Islet of Langerhans (tissue), 1 donor: Measurements from ENCODE around the gene TESK2.
A peak's percentile ranks its signal among the peaks of the same experiment; 100 is the strongest.
"Not testable (repeated sequence)": the region's sequence is repeated elsewhere in the genome, so short reads cannot be mapped to it uniquely, and the experiment has no call there.

Experiments used
- FAIRE-seq: peaks from one replicate; lab custom pipeline; 2011; peaks lifted over from hg19 to GRCh38; lab: Jason Lieb, UNC

Gene TESK2

GRCh38 chr1:45490626-45491486, at the start of gene TESK2:
TSS of gene TESK2 (minus strand) at chr1:45491163. CDS start at chr1:45457785, 33,378 bp downstream.
- peak; percentile 98 for FAIRE-seq

- no peak for FAIRE-seq
Measured at GRCh38 chr1:45536886-45537285, 45.9 kb upstream of the TESK2 start.

- no peak for FAIRE-seq
Measured at GRCh38 chr1:45535988-45536766, 45.2 kb upstream of the TESK2 start.

GRCh38 chr1:45531873-45532272, 40.9 kb upstream of the TESK2 start:
- no peak for FAIRE-seq

- FAIRE-seq, result no peak
Measured at GRCh38 chr1:45530632-45531135, 39.7 kb upstream of the TESK2 start.

- no peak for FAIRE-seq
Measured at GRCh38 chr1:45526135-45526644, 35.2 kb upstream of the TESK2 start.

- FAIRE-seq, result not testable (repeated sequence)
Measured at GRCh38 chr1:45523975-45524374, 33.0 kb upstream of the TESK2 start.

- FAIRE-seq, result not testable (repeated sequence)
Measured at GRCh38 chr1:45523516-45523915, 32.6 kb upstream of the TESK2 start.

- peak; percentile 5 for FAIRE-seq
Measured at GRCh38 chr1:45522324-45523104, 31.6 kb upstream of the TESK2 start.

- no peak for FAIRE-seq
Measured at GRCh38 chr1:45521413-45522323, 30.7 kb upstream of the TESK2 start, which contains the start of gene PRDX1. TSS of gene PRDX1 (minus strand) at chr1:45521884. CDS start at chr1:45519043, 2,841 bp downstream.

- FAIRE-seq, result not testable (repeated sequence)
Measured at GRCh38 chr1:45519774-45520173, 28.8 kb upstream of the TESK2 start.

GRCh38 chr1:45518910-45519309, 27.9 kb upstream of the TESK2 start:
- FAIRE-seq, result no peak

- FAIRE-seq, result not testable (repeated sequence)
Measured at GRCh38 chr1:45518366-45518765, 27.4 kb upstream of the TESK2 start.

GRCh38 chr1:45516465-45516864, 25.5 kb upstream of the TESK2 start:
- no peak for FAIRE-seq

- FAIRE-seq, result no peak
Measured at GRCh38 chr1:45516036-45516435, 25.1 kb upstream of the TESK2 start.

GRCh38 chr1:45513532-45514260, 22.7 kb upstream of the TESK2 start:
- FAIRE-seq, result not testable (repeated sequence)

GRCh38 chr1:45512641-45513054, 21.7 kb upstream of the TESK2 start:
- no peak for FAIRE-seq

- no peak for FAIRE-seq
Measured at GRCh38 chr1:45510972-45511527, 20.1 kb upstream of the TESK2 start.
